GM21447 (cell line): ENCODE data around the gene YWHAH.

ENCODE experiments used
- ATAC-seq: cut with Tn5 transposase; IDR thresholded peaks from one replicate; pipeline ENCODE4 v1.9.1; 2021; ENCODE audit not compliant: unreplicated experiment

Gene YWHAH

DNA sequence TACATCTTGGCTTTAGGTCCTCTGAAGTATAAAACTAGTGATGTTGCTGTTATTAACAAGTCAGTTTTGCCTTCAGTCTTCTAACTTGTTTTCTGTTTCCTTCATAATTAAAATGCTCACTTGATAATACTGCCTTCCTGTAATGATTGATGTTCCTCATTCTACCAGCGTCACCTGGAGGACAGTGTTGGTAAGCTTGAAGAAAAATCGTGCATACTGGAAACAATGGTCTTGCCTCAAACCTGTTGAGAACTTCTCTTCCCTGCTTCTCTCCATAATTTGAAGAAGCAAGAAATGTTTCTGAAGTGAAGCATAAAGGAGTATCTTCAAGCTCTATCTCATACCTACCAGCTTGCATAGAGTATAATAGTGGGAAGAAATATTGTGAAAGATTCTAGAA lies 3.0 kb downstream of the YWHAH start:
- ATAC-seq: no peak

DNA sequence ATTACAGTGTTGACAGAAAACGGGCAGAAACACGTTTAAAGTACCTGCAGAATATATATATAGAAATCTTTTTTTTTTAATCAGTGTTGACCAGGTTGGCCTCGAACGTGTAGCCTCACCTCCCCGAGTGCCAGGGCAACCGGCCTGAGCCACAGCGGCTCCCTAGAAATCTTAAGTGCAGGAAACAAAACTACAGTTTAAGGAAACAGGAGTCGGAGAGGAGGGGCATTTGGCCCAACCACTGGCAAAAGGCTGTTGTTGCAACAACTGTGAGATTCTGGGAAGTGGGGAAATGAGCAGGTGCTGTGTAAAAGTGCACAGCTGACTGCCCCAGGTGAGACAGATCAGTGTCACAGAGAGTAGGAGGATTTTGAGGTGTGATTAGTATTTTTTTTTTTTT lies 3.7 kb downstream of the YWHAH start:
- no peak for ATAC-seq

DNA sequence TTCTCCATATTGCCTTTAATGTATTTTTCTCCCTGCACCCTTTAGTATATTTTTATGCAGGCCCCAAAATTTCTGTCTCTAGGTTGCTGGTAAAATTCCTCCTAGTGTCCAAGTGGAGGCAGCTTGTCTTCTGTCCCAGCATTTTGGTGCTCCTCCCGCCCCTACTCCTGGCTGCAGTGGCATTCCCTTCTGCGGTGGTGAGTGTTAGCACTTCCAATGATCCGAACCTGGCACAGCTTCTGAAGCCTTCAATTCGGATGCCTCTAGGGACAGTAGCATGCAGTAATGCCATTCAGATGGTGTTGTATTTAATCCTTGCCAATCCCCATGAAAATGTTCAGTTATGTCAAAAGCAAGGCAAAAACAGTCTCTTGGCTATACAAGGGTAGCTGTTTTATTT lies 5.9 kb downstream of the YWHAH start:
- no peak for ATAC-seq

DNA sequence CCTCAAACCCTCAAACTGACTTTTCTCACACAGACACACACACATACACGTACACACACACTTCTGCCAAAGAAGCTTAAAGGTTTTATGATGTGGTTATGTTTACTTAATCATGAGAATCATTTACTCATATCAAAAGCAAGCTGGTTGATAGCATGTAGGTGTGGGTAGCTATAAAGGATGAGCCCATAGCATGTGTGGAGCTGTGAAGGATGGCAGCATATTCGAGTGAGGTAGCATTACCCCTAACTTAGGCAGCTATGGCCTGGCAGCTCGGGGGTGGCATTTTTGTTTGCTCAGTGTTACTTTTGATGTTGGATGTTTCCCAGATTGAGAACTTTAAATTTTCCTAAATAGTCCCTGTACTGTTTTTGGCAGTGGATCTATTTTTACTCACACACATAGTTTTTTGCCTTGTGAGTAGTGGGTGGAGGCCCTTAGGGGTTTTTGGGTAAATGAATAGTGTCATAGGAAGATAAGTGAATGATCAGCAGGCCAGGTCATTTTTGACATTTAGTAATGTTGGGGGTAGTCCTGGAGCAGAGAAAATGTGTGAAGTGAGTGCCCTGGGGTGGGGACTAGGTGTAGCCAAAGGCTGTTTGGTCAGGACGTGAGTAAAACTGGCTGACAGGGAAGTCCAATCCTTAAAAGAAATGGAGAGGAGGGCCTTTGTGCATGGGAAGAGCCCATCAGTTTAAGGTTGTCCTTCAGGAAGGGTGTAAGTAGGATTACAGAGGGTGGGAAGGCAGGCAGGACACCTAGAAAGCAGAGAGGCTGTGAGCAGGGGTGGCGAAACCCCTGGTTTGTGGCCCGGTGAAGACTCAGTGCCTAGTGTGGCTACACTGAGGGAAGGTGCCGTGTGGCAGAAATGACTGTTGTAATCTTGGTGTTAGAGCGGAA lies 7.1 kb downstream of the YWHAH start:
- no peak for ATAC-seq

DNA sequence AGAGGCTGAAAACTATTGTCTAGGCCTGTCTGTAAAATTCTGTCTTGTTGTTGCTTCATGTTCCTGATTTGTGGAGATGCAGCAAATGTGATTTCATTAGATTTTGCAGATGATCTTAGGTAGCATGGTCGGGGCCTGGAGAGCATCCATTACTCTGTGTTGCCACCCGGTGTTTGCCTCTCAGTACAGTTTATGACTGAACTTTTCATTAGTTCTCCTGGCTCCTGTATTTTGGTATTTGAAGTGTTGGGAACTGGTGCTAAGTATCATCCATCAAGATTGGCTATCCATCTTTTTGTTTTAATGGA lies 7.7 kb downstream of the YWHAH start:
- ATAC-seq: no peak

DNA sequence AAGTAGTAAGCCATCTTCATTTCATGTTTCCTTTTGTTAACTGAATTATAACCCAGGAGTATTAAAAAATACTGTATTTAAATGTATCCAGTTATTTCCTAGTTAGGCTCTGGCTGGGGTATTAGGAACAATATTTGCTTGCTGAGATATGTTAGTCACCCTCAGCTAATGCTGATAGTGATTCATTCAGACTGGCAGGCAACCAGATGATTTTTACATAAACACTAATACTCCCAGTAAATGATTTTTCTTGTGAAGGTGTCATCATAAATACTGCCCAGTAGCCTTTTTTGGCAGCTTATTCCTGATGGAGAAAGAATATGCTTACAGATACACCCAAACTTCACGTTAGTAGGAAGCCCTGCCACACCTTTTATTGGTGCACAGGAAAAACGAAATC lies 8.1 kb downstream of the YWHAH start:
- ATAC-seq: no peak

DNA sequence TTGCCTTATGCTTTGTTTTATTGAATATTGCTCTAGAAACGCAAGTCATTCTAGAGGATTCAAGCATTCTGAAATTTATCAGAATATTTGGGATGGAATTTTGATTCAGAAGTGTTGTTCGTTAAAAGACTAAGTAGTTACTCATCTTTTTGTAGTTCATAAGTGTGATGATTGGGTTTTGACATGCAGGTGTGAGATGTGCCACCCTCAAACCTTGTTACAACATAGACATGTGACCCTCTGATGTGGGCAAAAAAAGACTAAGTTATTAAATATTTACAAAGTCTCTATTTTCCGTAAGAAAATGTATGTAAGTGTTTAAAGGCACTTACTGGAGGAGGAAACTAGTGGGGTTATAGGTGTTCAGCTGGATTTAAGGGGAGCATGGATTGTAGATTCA lies 8.9 kb downstream of the YWHAH start:
- no peak for ATAC-seq

DNA sequence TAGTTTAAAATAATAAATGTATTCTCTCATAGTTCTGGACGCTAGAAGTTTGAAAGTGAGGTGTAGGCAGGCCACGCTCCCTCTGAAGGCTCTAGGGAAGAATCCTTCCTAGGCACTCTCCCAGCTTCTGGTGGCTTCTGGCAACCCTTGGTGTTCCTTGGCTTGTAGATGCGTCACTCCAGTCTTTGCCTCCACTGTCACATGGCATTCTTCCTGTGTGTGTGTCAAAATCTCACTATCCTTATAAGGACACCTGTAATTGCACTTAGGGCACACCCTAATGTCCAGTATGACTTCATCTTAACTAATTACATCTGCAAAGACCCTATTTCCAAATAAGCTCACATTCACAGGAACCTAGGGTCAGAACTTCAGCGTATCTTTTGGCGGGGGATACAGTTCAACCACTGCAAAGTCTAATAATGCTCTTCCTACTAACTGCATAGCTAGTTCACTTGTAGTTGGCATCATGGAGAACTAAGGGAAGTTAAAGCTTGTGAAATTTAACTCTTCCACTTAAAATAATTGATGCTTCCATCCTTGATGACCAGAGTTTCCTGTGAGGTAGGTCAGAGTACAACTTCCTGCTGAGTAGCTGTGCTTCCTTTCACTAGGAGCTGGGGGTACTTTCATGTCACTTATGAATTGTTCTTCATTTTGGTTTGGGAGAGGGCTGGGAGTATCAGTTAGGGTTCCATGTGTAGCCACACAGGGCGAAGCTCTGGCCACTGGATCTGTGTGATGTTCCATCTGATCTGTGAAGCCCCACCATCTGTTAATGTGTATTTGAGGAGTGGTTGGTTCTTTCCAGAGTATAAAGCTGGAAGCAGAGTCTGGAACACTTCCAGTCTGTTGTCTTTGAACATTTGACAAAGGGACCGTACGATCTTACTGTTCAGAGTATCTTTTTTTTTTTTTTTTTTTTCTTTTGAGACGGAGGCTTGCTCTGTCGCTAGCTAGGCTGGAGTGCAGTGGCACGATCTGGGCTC lies 10.5 kb downstream of the YWHAH start:
- ATAC-seq: no peak

DNA sequence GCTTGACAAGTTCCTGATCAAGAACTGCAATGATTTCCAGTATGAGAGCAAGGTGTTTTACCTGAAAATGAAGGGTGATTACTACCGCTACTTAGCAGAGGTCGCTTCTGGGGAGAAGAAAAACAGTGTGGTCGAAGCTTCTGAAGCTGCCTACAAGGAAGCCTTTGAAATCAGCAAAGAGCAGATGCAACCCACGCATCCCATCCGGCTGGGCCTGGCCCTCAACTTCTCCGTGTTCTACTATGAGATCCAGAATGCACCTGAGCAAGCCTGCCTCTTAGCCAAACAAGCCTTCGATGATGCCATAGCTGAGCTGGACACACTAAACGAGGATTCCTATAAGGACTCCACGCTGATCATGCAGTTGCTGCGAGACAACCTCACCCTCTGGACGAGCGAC lies 12.0 kb downstream of the YWHAH start:
- ATAC-seq: no peak

DNA sequence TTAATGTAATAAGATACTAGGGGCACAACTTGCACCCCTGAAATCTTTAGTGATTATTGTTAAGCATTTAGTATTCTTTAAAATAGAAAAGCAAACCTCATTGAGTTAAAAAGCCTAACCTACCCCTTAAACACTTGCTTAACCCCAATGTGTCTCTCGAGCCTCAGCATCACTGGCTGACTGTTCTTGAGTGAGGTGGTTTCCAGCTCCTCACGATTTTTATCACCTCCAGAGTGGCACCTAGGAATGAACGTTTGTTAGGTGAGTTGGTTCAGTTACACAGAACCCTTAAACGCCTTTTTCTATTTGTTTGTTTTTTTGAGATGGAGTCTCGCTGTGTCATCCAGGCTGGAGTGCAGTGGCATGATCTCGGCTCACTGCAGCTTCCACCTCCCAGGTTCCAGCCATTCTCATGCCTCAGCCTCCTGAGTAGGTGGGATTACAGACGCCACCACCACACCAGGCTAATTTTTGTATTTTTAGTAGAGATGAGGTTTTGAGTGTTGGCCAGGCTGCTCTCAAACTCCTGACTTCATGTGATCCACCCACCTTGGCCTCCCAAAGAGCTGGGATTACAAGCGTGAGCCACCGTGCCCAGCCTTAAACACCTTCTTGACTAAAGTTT lies 13.7 kb downstream of the YWHAH start:
- ATAC-seq: no peak

DNA sequence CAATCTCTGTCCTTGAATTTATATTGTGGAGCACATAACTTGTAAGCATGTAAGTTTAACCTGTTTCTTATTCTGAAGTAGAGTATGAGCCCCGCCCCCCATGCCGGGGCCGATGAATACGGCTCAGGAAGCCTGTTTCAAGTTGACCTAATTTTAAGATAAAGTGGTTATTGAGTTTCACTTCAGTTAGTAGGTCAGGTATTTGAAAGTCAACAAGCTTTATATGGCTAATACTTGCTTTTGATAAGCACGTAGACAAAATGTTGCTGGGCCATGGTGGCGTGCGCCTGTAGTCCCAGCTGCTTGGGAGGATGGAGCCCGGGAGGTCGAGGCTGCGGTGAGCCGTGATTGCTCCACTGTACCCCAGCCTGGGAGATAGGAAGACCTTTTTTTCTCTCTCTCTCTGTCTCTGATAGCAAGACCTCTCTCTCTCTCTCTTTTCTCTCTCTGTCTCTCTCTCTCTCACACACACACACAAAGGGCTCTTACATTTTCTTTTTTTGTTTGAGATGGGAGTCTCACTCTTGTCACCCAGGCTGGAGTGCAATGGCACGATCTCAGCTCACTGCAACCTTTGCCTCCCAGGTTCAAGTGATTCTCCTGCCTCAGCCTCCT lies 14.4 kb downstream of the YWHAH start:
- ATAC-seq: no peak

DNA sequence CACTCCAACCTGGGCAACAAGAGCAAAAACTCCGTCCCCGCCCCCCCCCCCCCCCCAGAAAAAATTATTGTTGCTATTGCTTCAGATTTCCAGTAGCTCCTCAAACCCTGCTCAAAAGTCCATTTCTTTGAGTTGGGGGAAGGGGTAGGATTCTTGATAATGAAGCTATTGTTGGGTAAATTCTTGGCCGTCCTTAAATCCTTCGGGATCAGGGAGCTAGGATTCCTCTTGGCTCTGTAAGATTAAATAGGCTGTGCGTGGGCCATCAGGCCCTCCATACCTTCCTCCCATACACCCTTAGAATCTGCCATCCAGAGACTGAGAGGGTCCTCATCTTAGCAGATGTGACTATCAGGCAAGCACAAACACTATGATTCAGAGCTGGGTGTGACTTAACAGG lies 16.4 kb downstream of the YWHAH start:
- ATAC-seq: no peak

DNA sequence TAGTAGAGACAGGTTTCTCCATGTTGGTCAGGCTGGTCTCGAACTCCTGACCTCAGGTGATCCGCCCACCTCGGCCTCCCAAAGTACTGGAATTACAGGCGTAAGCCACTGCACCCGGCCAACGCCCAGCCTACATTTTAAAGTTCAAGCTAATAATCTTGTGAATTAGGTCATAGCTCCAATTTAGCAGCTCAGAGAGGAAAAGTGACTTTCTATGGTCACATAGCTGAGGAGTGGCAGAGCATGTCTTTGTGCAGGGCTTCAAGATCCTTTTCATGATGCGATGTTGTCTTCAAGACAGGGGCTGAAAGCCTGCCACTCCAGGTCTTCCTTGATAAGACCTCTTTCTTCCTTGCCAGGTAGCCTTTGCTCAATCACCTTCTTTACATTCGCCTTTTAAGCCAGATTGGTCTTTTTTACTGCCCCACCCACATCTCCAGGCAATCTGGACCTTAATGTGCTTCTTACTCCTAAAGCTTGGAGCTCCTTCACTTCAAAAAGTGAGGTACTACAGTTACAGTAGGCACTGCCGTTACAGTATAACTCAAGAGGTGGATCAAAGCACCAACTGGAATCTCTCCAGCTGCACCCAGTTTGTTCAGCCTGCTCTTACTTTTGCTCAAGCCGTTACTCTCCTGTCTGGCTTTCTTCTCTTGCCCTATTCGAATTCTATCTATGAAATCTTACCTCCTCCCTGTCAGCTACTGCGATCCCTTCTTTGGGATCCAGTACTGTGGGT lies 18.2 kb downstream of the YWHAH start:
- no peak for ATAC-seq

DNA sequence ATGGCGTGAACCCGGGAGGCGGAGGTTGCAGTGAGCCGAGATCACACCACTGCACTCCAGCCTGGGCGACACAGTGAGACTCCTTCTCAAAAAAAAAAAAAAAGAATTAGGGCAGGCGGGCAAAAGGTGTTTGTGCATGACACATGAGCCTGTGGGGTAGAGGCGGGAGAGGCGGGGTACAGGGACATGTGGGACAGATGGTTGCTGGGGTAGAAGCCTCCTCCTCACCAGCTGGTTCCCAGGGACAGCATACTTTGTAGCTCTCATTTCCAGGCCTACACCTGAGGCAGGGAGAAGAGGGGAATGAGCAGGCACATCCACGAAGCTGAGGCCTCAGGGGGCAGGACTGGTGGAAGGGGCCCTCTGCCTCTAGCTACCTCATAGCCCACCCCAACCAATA lies 23.7 kb downstream of the YWHAH start:
- ATAC-seq: no peak

DNA sequence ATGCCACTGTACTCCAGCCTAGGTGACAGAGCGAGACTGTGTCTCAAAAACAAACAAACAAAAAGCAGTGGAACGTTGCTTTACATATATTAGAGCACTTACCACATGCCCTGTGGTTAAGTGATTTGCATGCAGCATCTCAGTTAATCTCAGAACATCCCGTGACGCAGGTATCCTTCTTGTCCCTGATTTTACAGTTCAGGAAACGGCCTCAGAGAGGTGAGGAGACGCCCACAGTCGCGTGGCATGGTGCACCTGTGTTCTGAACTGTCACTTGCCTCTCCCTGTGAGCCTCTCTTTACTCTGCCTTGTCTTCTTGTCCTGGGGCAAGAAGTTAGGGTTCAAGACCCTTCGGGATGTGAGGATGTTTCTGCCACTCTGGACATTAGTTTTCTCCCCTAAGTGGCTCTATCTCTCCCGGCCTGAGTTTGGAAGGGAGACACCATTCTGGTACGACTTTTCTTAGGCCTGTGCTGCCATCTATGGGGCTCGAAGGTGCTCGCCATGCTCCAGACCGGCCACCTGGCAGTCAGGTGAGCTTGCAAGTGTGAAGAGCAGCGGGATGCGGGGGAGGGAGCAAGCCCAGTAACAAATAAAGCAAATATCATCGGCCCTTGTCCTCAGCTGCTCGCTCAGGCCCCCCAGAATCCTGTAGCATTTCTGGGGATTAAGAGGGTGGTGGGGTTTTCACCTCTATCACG lies 25.6 kb downstream of the YWHAH start:
- no peak for ATAC-seq

DNA sequence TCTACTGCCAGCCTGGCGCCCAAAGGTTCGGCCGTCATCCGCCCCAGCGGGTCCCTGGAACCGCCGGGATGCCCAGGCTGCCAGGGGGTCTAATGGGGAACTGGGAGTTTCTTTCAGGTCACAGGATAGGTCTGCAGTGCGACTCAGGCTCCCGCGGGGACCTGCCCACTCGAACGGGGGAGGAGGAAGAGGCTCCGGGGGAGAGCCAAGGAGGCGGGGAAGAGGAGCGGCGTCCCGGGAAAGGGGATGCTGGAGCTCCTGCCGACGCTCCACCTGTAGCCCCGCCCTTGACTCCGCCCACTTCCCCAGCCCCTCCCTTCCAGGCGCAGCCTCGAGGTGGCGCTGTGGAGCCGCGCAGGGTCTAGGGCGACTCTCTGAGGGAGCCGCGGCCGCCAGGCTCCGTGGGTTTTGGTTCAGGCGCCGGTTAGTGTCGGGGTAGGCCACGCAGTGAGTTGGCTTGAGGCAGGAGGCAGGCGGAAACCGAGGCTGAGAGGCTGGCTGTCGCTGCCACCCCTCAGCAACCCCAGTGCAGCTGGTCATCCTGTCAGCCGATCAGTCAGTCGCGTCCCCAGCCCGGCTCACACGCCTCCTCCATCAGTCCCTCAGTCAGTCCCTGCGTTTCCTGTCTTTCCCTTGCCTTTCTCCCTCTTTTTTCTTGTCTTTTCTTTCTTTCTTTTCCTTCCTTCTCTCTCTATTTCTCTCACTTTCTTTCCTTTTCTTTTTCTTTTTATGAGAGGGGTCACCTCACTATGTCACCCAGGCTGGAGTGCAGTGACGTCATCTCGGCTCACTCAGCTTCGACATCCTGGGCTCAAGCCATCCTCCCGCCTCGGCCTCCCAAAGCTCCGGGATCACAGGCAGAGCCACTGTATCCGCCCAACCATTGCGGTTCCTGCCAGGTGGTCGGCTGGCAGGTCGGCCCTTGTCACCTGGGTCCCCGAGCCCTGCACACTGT lies 26.4 kb downstream of the YWHAH start:
- ATAC-seq: no peak

DNA sequence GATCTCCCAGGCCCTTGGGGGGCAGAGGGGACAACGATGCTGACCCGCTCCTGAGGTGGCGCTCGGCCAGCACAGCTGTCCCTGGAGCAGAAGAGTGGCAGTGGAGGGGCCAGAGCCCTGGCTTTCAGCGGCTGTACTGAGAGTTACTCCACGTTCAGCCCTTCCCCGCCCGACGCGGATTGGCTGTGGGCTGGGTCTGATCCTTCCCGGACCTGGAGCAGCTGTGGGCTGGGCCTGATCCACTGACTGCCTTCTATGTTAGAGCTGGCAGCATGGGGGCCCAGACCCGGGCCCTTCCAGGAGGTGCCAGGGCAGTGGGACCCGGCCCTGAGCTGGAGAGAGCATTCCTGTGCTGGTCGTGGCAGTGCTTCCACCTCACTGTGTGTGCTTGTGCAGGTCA lies 27.8 kb downstream of the YWHAH start:
- no peak for ATAC-seq

DNA sequence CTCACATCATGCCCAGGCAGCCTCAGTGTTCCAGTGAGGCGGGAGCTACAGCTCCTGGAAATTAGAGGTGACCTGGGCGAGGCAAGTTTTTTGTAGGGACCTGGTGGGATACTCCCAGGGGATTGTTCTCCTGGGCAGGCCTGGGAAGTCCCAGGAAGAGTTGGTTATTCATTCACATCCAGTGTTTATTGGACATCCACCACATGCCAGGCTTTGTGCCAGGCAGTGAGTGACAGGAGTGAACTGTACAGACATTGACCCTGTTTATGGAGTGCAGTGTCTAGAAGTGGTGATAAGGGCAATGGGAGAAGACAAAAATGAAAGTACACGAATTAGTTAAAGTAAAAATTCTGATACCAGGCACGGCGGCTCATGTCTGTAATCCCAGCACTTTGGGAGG lies 29.4 kb downstream of the YWHAH start:
- ATAC-seq: no peak
